SJSA1 (cell line): Measurements from ENCODE around the gene PIK3R5. TPM values are rescaled to one million over a fixed set of nuclear protein-coding genes. Genes with fewer than 3 reads are reported as not detected.
"Not testable (repeated sequence)": the region's sequence is repeated elsewhere in the genome, so short reads cannot be mapped to it uniquely, and the experiment has no call there.

Experiments used
- DNase-seq, 2 experiments: peaks; one replicate each; pipeline ENCODE4 v3.0.0-alpha.2; 2015 to 2020; ENCODE audit warnings: low spot score in 2 of 2, low read depth in 1 of 2
- H3K27ac ChIP-seq: fragments of 250-450 bp; sonication (Bioruptor Pico); 2 replicates; pipeline ENCODE4 v1.5.1; 2020; ENCODE audit warnings: mild to moderate bottlenecking, moderate library complexity
- H3K27me3 ChIP-seq: fragments of 250-450 bp; sonication (Bioruptor Pico); replicated peaks from 2 replicates; pipeline ENCODE4 v1.5.1; 2020; ENCODE audit warnings: mild to moderate bottlenecking, moderate library complexity
- H3K36me3 ChIP-seq: fragments of 250-450 bp; sonication (Bioruptor Pico); 2 replicates; pipeline ENCODE4 v1.5.1; 2020; ENCODE audit warnings: mild to moderate bottlenecking
- H3K4me1 ChIP-seq: fragments of 250-450 bp; sonication (Bioruptor Pico); replicated peaks from 2 replicates; pipeline ENCODE4 v1.6.1; 2021; ENCODE audit warnings: mild to moderate bottlenecking
- H3K4me3 ChIP-seq: fragments of 250-450 bp; sonication (Bioruptor Pico); 2 replicates; pipeline ENCODE4 v1.5.1; 2020; ENCODE audit warnings: mild to moderate bottlenecking
- H3K9me3 ChIP-seq: fragments of 250-450 bp; sonication (Bioruptor Pico); replicated peaks from 2 replicates; pipeline ENCODE4 v1.5.1; 2020; ENCODE audit warnings: mild to moderate bottlenecking
- total RNA-seq: library from RNA; depleted of rRNA; stranded (reverse); fragments of >200 nt; shearing (Covaris generic); gene quantifications from 2 replicates; pipeline ENCODE4 v1.2.3, GENCODE V29; 2014

The PIK3R5 gene
- total RNA-seq, 1 experiment from 2014 or later = not detected

GRCh38 chr17:8889458-8890210, 75.9 kb downstream of the PIK3R5 start:
- H3K27ac ChIP-seq = no peak overlapping the region
- no peaks in the 10 kb centered on the region for H3K27me3 ChIP-seq
- H3K9me3 ChIP-seq = no peaks in the 10 kb centered on the region
- H3K4me1 ChIP-seq = peaks cover 3% of the 10 kb centered on the region; the same call in 1 of the 2 replicates
- no peak overlapping the region for H3K4me3 ChIP-seq
- no peaks in the 10 kb centered on the region for H3K36me3 ChIP-seq
- DNase-seq = no peak

GRCh38 chr17:8888704-8889302, 76.7 kb downstream of the PIK3R5 start:
- no peak overlapping the region for H3K27ac ChIP-seq
- no peaks in the 10 kb centered on the region for H3K9me3 ChIP-seq
- no peak overlapping the region for H3K4me3 ChIP-seq
- H3K27me3 ChIP-seq = no peaks in the 10 kb centered on the region
- no peak for DNase-seq
- no peaks in the 10 kb centered on the region for H3K4me1 ChIP-seq
- no peaks in the 10 kb centered on the region for H3K36me3 ChIP-seq

GRCh38 chr17:8887834-8888703, 77.4 kb downstream of the PIK3R5 start:
- Histone ChIP-seq H3K4me1 (no peaks in the 10 kb centered on the region), H3K4me3 (no peak overlapping the region), H3K27ac (no peak overlapping the region), H3K36me3 (no peaks in the 10 kb centered on the region), H3K9me3 (no peaks in the 10 kb centered on the region), H3K27me3 (no peaks in the 10 kb centered on the region)
- DNase-seq = no peak

GRCh38 chr17:8887301-8887700, 78.2 kb downstream of the PIK3R5 start:
- Histone ChIP-seq H3K27me3 (no peaks in the 10 kb centered on the region), H3K9me3 (no peaks in the 10 kb centered on the region), H3K4me3 (no peak overlapping the region), H3K27ac (no peak overlapping the region), H3K4me1 (no peaks in the 10 kb centered on the region), H3K36me3 (no peaks in the 10 kb centered on the region)
- no peak for DNase-seq

- Histone ChIP-seq H3K4me3 (no peak overlapping the region), H3K36me3 (no peaks in the 10 kb centered on the region), H3K27ac (no peak overlapping the region), H3K4me1 (no peaks in the 10 kb centered on the region), H3K27me3 (no peaks in the 10 kb centered on the region), H3K9me3 (no peaks in the 10 kb centered on the region)
- no peak for DNase-seq
These were observed 79.4 kb downstream of the PIK3R5 start for GRCh38 chr17:8885967-8886684.

GRCh38 chr17:8885163-8885966, 80.1 kb downstream of the PIK3R5 start:
- not testable (repeated sequence) for H3K27me3 ChIP-seq, H3K9me3 ChIP-seq, H3K4me1 ChIP-seq, H3K36me3 ChIP-seq, DNase-seq, H3K27ac ChIP-seq, H3K4me3 ChIP-seq

- H3K27me3 ChIP-seq = no peaks in the 10 kb centered on the region
- H3K4me1 ChIP-seq = no peaks in the 10 kb centered on the region
- no peak overlapping the region for H3K4me3 ChIP-seq
- no peak overlapping the region for H3K27ac ChIP-seq
- DNase-seq = no peak
- no peaks in the 10 kb centered on the region for H3K36me3 ChIP-seq
- no peaks in the 10 kb centered on the region for H3K9me3 ChIP-seq
These were observed 81.0 kb downstream of the PIK3R5 start for GRCh38 chr17:8884336-8884990.

- H3K36me3 ChIP-seq = no peaks in the 10 kb centered on the region
- no peak overlapping the region for H3K27ac ChIP-seq
- no peak overlapping the region for H3K4me3 ChIP-seq
- H3K9me3 ChIP-seq = no peaks in the 10 kb centered on the region
- H3K4me1 ChIP-seq = no peaks in the 10 kb centered on the region
- no peaks in the 10 kb centered on the region for H3K27me3 ChIP-seq
- DNase-seq = no peak
These were observed 82.2 kb downstream of the PIK3R5 start for GRCh38 chr17:8883353-8883752.

GRCh38 chr17:8881606-8882005, 83.9 kb downstream of the PIK3R5 start:
- no peaks in the 10 kb centered on the region for H3K27me3 ChIP-seq
- H3K4me1 ChIP-seq = no peaks in the 10 kb centered on the region
- no peak overlapping the region for H3K27ac ChIP-seq
- H3K9me3 ChIP-seq = no peaks in the 10 kb centered on the region
- DNase-seq = no peak
- H3K4me3 ChIP-seq = no peak overlapping the region
- no peaks in the 10 kb centered on the region for H3K36me3 ChIP-seq

- Histone ChIP-seq H3K4me1 (no peaks in the 10 kb centered on the region), H3K27ac (no peak overlapping the region), H3K9me3 (no peaks in the 10 kb centered on the region), H3K27me3 (no peaks in the 10 kb centered on the region), H3K4me3 (no peak overlapping the region), H3K36me3 (no peaks in the 10 kb centered on the region)
- no peak for DNase-seq
These were observed 85.0 kb downstream of the PIK3R5 start for GRCh38 chr17:8880466-8880865.

GRCh38 chr17:8879410-8879809, 86.1 kb downstream of the PIK3R5 start:
- no peak for DNase-seq
- H3K4me3 ChIP-seq = no peak overlapping the region
- H3K27me3 ChIP-seq = no peaks in the 10 kb centered on the region
- no peaks in the 10 kb centered on the region for H3K36me3 ChIP-seq
- H3K4me1 ChIP-seq = no peaks in the 10 kb centered on the region
- H3K27ac ChIP-seq = no peak overlapping the region
- no peaks in the 10 kb centered on the region for H3K9me3 ChIP-seq

GRCh38 chr17:8877984-8878383, 87.5 kb downstream of the PIK3R5 start:
- DNase-seq = no peak
- Histone ChIP-seq H3K36me3 (no peaks in the 10 kb centered on the region), H3K27me3 (no peaks in the 10 kb centered on the region), H3K9me3 (no peaks in the 10 kb centered on the region), H3K27ac (no peak overlapping the region), H3K4me1 (no peaks in the 10 kb centered on the region), H3K4me3 (no peak overlapping the region)
